NT2/D1 (cell line): Measurements from ENCODE around the gene ZNF653.

ENCODE experiments used
- SUZ12 ChIP-seq: IDR thresholded peaks from 2 replicates; pipeline ENCODE4 v1.6.1; 2011; ENCODE audit not compliant: insufficient read length, insufficient read depth; ENCODE audit errors: extremely low read depth
- YY1 ChIP-seq: IDR thresholded peaks from 2 replicates; pipeline ENCODE4 v1.6.1; 2011; ENCODE audit not compliant: insufficient read length, insufficient read depth

DNA sequence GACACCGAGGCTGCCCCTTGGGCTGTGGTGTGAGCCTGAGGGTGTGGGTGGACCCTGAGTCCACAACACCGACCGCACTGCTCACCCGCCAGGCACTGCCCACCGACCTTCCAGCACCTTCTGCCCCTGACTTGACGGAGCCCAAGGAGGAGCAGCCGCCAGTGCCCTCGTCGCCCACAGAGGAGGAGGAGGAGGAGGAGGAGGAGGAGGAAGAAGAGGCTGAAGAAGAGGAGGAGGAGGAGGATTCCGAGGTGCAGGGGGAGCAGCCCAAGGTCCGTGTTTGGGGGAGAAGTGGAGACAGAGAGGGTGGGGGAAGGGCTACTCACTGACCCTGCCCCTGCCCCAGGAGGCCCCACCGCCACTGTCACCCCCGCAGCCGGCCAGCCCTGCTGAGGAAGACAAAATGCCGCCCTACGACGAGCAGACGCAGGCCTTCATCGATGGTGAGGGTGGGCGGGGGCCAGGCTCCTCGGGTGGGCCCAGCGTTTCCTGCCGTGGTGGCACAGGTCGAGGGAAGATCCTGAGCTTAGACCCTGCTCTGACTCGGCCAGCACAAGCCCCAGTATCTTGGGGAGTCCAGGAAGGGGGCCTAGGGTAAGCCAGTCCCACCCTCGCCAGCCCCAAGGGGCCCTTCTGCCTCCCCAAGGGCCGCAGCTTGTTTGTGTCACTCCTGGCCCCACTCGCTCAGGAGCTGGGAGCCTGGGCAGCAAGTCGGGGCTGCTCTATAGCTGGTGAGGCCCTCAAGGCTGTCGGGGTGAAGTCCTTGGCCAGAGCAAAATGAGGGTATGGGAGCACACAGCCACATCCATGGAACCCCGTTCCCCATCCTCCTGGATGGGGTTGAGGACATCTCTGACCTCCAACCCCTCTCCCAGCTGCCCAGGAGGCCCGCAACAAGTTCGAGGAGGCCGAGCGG lies 58.0 kb downstream of the ZNF653 start:
- TF ChIP-seq YY1 (no peak), SUZ12 (no peak)
